MM.1S (cell line): ENCODE data around the gene WDR37.

Source experiments
- DNase-seq: peaks from one replicate; pipeline ENCODE4 v3.0.0-alpha.2; 2015
- H2AFZ ChIP-seq: fragments of 300-600 bp; sonication (generic); 2 replicates; pipeline ENCODE4 v1.6.0; 2016; ENCODE audit warnings: antibody characterized with exemption, low read length
- H3F3A ChIP-seq: fragments of 300-600 bp; sonication (generic); 2 replicates; pipeline ENCODE4 v1.6.1; 2016; ENCODE audit warnings: mild to moderate bottlenecking, antibody characterized with exemption, low read length, moderate library complexity, mixed read lengths; ENCODE audit not compliant: insufficient read depth
- H3K27ac ChIP-seq: fragments of 300-600 bp; sonication (generic); 2 replicates; pipeline ENCODE4 v1.5.1; 2016; ENCODE audit warnings: mild to moderate bottlenecking, low read length
- H3K27me3 ChIP-seq: fragments of 300-600 bp; sonication (generic); replicated peaks from 2 replicates; pipeline ENCODE4 v1.6.0; 2016; ENCODE audit warnings: low read length; ENCODE audit not compliant: insufficient read depth
- H3K36me3 ChIP-seq: fragments of 300-600 bp; sonication (generic); replicated peaks from 2 replicates; pipeline ENCODE4 v1.6.1; 2016; ENCODE audit warnings: mild to moderate bottlenecking, low read length, mixed read lengths; ENCODE audit not compliant: insufficient read depth
- H3K4me1 ChIP-seq: fragments of 300-600 bp; sonication (generic); 2 replicates; pipeline ENCODE4 v1.6.1; 2016; ENCODE audit warnings: low read length, mixed read lengths
- H3K4me2 ChIP-seq: fragments of 300-600 bp; sonication (generic); 2 replicates; pipeline ENCODE4 v1.6.0; 2016; ENCODE audit warnings: low read depth, low read length
- H3K4me3 ChIP-seq: fragments of 300-600 bp; sonication (generic); 2 replicates; pipeline ENCODE4 v1.5.1; 2016; ENCODE audit warnings: low read length, mixed read lengths
- H3K79me2 ChIP-seq: fragments of 300-600 bp; sonication (generic); 2 replicates; pipeline ENCODE4 v1.6.1; 2016; ENCODE audit warnings: mixed run types, low read length, mixed read lengths
- H3K9ac ChIP-seq: fragments of 300-600 bp; sonication (generic); 2 replicates; pipeline ENCODE4 v1.6.1; 2016; ENCODE audit warnings: low read length, mixed read lengths
- H3K9me2 ChIP-seq: fragments of 300-600 bp; sonication (generic); replicated peaks from 2 replicates; pipeline ENCODE4 v1.6.1; 2016; ENCODE audit warnings: mild to moderate bottlenecking, low read length, mixed read lengths; ENCODE audit not compliant: insufficient read depth
- H3K9me3 ChIP-seq: fragments of 300-600 bp; sonication (generic); replicated peaks from 2 replicates; pipeline ENCODE4 v1.6.1; 2016; ENCODE audit warnings: mild to moderate bottlenecking, low read length, mixed read lengths; ENCODE audit not compliant: insufficient read depth
- H4K20me1 ChIP-seq: fragments of 300-600 bp; sonication (generic); 2 replicates; pipeline ENCODE4 v1.6.1; 2016; ENCODE audit warnings: mild to moderate bottlenecking, low read length, moderate library complexity, mixed read lengths; ENCODE audit not compliant: insufficient read depth
- EZH2 ChIP-seq: fragments of 300-600 bp; sonication (generic); optimal IDR thresholded peaks from 2 replicates; pipeline ENCODE3; 2017; ENCODE audit warnings: low read depth, mild to moderate bottlenecking, antibody characterized with exemption, low read length, mixed read lengths
- EZH2phosphoT487 ChIP-seq: fragments of 300-600 bp; sonication (generic); IDR thresholded peaks from 2 replicates; pipeline ENCODE4 v1.6.1; 2018; ENCODE audit warnings: antibody characterized with exemption, low read length
- TF ChIP-seq, protein P1 (sequence below): fragments of 300-600 bp; sonication (generic); IDR thresholded peaks from 2 replicates; pipeline ENCODE4 v1.5.1; 2016; ENCODE audit warnings: antibody characterized with exemption, low read length, mixed read lengths

Gene WDR37

GRCh38 chr10:1114315-1114714 lies 58.1 kb downstream of the WDR37 start:
- no peak overlapping the region for H2AFZ ChIP-seq
- no peaks in the 10 kb centered on the region for H3K9me2 ChIP-seq
- TF ChIP-seq EZH2 (no peak), EZH2phosphoT487 (no peak)
- TF ChIP-seq, protein P1, sequence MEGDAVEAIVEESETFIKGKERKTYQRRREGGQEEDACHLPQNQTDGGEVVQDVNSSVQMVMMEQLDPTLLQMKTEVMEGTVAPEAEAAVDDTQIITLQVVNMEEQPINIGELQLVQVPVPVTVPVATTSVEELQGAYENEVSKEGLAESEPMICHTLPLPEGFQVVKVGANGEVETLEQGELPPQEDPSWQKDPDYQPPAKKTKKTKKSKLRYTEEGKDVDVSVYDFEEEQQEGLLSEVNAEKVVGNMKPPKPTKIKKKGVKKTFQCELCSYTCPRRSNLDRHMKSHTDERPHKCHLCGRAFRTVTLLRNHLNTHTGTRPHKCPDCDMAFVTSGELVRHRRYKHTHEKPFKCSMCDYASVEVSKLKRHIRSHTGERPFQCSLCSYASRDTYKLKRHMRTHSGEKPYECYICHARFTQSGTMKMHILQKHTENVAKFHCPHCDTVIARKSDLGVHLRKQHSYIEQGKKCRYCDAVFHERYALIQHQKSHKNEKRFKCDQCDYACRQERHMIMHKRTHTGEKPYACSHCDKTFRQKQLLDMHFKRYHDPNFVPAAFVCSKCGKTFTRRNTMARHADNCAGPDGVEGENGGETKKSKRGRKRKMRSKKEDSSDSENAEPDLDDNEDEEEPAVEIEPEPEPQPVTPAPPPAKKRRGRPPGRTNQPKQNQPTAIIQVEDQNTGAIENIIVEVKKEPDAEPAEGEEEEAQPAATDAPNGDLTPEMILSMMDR = no peak
- peaks cover 17% of the 10 kb centered on the region for H3K4me1 ChIP-seq
- H3F3A ChIP-seq = peaks cover 18% of the 10 kb centered on the region
- peak overlapping the region; percentile 38; the same call in 1 of the 2 replicates for H3K4me2 ChIP-seq
- H3K9me3 ChIP-seq = no peaks in the 10 kb centered on the region
- no peaks in the 10 kb centered on the region for H4K20me1 ChIP-seq
- peak overlapping the region; percentile 92; the same call in 1 of the 2 replicates for H3K27ac ChIP-seq
- no peaks in the 10 kb centered on the region for H3K27me3 ChIP-seq
- H3K4me3 ChIP-seq = no peak overlapping the region
- H3K79me2 ChIP-seq = peaks cover 18% of the 10 kb centered on the region; the same call in 1 of the 2 replicates
- 0 out of 2 replicates have a peak overlapping the region, but pooled peaks have one; percentile 48 for H3K9ac ChIP-seq
- DNase-seq = no peak
- H3K36me3 ChIP-seq = peaks cover 3% of the 10 kb centered on the region; the same call in 1 of the 2 replicates

DNA sequence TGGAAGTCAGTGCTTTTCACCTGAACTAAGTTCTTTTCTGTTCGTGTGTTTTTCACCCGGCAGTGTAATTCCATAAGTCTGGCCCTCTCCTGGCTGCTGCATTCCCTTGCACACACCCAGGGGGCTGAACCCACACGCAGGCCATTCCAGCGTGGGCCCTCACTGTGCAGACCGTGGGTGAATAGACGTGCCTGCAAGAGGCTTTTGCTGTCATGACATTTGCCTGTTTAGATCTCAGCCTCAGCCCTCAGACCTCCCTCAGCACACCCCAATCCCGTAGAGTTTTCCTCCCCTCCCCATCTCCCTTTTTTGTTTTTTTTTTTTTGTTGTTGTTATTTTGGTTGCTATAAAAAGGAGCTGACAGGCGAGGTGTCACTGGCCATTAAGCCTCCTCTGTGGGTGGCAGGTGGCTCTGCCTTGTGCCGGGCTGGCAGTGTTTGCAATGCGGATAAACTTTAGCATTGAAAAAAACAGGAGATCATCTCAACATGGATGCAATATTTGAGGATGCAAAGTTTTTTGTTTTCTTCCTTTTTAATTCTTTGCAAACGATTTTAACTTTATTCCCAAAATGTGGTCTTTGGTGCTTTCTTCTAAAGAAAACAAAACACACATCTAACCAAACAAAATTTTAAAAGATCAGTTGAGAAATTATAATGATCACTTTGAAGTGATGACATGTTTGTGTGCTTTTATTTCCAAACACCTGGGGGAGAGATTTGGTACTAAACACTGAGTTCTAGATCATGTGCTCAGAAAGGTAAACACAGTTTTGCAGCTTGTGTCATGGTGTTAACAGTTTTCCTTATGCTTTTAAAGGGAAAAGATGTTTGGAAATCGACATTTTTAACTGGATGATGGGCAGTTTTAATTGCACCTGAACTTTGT lies 58.8 kb downstream of the WDR37 start:
- Histone ChIP-seq H3F3A (peaks cover 18% of the 10 kb centered on the region), H3K36me3 (peaks cover 3% of the 10 kb centered on the region; the same call in 1 of the 2 replicates), H3K9ac (peak overlapping the region; percentile 48), H3K27ac (peak overlapping the region; percentile 92), H2AFZ (no peak overlapping the region), H3K4me2 (peak overlapping the region; percentile 38), H3K27me3 (no peaks in the 10 kb centered on the region), H3K79me2 (peaks cover 14% of the 10 kb centered on the region; the same call in 1 of the 2 replicates), H3K9me3 (no peaks in the 10 kb centered on the region), H3K9me2 (no peaks in the 10 kb centered on the region), H3K4me3 (peak overlapping the region; percentile 20; the same call in 1 of the 2 replicates), H4K20me1 (no peaks in the 10 kb centered on the region), H3K4me1 (peaks cover 17% of the 10 kb centered on the region)
- no peak for DNase-seq
- TF ChIP-seq EZH2phosphoT487 (no peak), EZH2 (no peak)
- TF ChIP-seq, protein P1 = no peak

DNA sequence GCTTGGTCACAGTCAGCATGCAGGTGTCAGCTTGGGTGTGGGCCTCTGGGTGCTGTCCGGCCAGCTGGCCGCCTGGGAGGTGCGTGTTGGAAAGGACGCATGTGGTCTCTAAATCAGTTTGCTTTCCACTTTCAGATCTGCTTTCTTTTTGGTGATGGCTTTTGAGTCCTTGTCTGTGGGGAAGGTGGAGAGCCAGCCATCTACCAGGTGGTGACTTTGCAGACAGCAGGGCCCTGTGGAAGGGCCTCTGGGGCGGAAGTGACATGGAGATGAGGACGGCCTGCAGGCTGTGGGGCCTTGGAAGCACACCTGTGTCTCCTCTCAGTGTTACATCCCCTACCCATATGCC lies 59.4 kb downstream of the WDR37 start:
- Histone ChIP-seq H3K27ac (peak overlapping the region; percentile 92), H3K4me2 (peak overlapping the region; percentile 38), H3K27me3 (no peaks in the 10 kb centered on the region), H3K79me2 (peaks cover 7% of the 10 kb centered on the region; the same call in 1 of the 2 replicates), H3F3A (peaks cover 18% of the 10 kb centered on the region), H2AFZ (no peak overlapping the region), H3K4me1 (peaks cover 17% of the 10 kb centered on the region), H4K20me1 (no peaks in the 10 kb centered on the region), H3K4me3 (peak overlapping the region; percentile 20; the same call in 1 of the 2 replicates), H3K9ac (peak overlapping the region; percentile 48), H3K36me3 (peaks cover 3% of the 10 kb centered on the region; the same call in 1 of the 2 replicates), H3K9me3 (no peaks in the 10 kb centered on the region), H3K9me2 (no peaks in the 10 kb centered on the region)
- no peak for TF ChIP-seq EZH2
- TF ChIP-seq, protein P1 = no peak
- no peak for TF ChIP-seq EZH2phosphoT487
- DNase-seq = peak; percentile 81
